ENCODE results near the gene COCH.

- TF ChIP-seq POLR2AphosphoS5 (IDR thresholded peaks at IDR 0.05; ENCODE audit: low read depth, low read length) (no peak), POLR2A (IDR thresholded peaks at IDR 0.05; ENCODE audit: low read depth, low read length) (no peak), PAX5 (IDR thresholded peaks at IDR 0.05; ENCODE audit: insufficient read depth, low read length, severe bottlenecking) (no peak), SPI1 (IDR thresholded peaks at IDR 0.05; ENCODE audit: low read depth, low read length) (no peak), TAF1 (IDR thresholded peaks at IDR 0.05; ENCODE audit: low read depth, low read length) (no peak)
These were observed 50.9 kb downstream of the COCH start for GRCh38 chr14:30925254-30925653.

Data from GM12891 (cell line).